Limb (tissue), 2 donors: Measurements from ENCODE around the gene RGS3.

ENCODE experiments used
- DNase-seq, 2 donors: peaks; one replicate each; pipeline ENCODE4 v3.0.0-alpha.2; 2016; ENCODE audit errors: extremely low spot score in 2 of 2

RGS3 gene

DNA sequence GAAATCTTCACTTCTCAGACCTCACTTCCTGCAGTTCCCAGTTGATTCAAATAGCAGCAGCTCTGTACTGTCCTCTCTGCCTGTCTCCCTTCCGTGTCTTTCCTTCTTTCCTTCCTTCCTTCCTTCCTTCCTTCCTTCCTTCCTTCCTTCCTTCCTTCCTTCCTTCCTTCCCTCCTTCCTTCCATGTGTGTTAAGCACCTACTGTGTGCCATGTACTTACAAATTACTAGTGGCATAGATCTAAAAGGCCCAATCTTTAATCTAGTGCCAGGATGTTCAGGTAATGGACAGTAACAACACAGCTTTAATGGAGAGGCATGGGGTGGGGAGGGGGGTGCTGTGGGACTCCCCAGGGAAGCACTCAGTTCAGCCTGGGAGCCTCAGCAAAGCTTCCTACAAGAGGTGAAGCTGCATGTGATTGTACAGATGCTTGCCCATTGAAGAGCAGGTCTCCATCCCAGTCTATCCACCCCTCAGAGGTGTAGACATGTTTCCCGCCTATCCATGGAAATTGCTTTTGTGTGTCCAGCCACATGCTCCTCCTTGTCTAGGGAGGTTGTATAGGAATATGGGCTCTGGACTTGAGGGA lies 106.0 kb downstream of the RGS3 start:
- peak in 1 of 2 donors; percentile 21 for DNase-seq

GRCh38 chr9:113570106-113570505 lies 106.6 kb downstream of the RGS3 start:
- DNase-seq = peak in 1 of 2 donors; percentile 15

DNA sequence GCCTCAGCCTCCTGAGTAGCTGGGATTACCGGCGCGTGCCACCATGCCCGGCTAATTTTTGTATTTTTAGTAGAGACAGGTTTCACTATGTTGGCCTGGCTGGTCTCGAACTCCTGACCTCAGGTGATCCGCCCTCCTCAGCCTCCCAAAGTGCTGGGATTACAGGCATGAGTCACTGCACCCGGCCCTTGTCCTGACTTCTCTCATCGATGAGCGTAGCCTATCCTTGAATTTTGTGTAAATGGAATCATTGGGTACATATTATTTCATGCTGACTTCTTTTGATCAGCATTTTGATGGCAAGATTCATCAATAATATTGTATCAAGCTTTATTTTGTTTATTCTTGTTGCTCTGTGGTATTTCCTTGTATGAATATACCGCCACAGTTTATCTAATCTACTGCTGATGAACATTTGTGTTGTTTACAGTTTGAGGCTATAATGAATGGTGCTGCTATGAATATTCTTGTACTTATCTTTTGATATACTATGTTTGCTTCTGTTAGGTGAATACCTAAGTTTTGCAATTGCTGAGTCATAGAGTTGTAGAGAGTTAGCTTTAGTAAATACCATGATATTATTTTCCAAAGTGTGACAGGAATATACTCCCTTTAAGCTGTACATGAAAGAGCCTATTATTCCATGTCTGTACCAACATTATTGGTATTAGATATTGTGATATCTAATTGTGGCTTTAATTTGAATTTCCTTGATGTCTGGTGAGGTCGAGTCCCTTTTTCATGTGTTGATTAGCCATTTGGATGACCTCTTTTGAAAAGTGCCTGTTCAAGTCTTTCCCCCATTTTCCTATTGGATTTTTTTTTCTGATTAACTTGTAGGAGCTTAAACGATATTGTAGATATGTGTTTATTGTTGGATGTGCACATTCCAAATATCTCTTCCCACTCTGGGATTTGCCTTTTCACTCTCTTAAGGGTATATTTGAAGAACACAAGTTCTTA lies 107.5 kb downstream of the RGS3 start:
- peak in 1 of 2 donors; percentile 1 for DNase-seq

GRCh38 chr9:113572076-113572861 lies 108.7 kb downstream of the RGS3 start:
- peak in 1 of 2 donors; percentile 12 for DNase-seq

DNA sequence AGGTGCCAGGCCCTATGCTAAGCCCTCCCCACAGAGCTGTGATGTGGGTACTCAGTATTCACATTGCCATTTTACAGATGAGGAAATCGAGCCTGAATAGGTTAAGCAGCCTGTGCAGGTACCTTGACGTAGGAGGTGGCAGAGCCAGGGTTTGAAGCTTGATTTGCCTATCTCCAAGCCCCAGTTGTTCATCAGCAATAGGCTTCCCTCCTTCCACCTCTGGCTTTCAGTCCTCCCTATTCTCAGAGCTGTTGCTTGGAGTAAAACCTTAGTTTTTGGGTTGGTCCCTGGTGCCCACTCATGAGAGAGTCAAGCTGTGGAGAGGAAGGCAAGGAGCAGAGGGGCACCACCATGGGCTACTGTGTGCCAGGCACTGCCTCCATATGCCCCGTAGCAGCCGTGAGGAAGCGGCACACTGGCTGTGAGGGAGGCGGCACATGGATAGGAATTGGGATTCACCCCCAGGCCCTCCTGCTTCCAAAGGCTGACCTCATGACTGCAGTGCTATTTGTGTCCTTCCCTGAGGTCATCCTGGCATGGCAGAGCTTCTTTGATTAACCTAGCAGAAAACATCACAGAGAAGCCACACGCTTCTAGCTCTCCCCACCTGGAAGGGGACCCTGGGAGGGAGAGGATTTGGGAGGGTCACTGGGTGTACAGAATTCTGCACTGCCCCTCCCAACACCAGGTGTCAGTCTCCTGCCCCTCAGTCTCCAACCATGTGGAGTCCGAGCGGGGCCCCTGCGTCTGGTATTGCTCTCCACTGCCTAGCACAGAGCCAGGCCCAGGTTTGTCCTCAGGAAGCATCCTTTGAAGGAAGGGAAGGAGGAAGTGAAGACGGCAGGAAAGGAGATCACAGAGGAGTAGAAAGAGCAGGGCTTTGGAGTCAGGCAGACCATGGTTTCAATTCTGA lies 109.8 kb downstream of the RGS3 start:
- DNase-seq = peak in 1 of 2 donors; percentile 17

GRCh38 chr9:113573959-113574352 lies 110.4 kb downstream of the RGS3 start:
- no peak for DNase-seq

- DNase-seq = peak in 1 of 2 donors; percentile 14
These were observed 111.1 kb downstream of the RGS3 start for GRCh38 chr9:113574441-113575262.

GRCh38 chr9:113577525-113578261 lies 114.2 kb downstream of the RGS3 start:
- no peak for DNase-seq

DNA sequence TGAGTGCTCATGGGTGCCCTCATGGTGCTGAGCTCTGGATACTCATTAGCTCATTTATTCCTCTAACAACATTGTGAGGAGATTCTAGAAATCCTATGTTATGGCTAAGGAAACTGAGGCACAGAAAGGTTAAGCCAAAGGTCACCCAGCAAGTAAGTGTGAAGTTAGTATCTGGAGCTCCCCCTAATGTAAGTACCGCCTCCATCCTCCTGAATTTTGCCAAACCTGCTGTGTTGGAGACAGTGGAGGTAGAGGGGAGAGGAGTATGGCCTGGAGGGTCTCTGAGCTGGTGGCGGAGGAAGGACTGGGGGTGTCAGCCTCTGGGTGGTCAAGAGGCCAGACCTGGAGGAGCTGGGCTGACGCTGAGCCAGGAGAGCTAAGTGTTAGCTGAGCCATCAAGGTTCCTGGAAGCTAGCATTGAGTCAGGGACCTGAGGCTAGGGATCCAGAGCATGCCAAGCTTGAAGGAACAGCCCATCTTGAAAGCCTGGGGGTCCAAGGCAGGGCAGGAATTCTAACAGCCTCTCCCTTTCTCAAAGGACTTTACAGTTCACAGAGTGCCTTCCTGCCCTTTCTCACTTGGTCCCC lies 114.8 kb downstream of the RGS3 start:
- DNase-seq = no peak

- no peak for DNase-seq
These were observed 115.4 kb downstream of the RGS3 start for GRCh38 chr9:113578882-113579282.

GRCh38 chr9:113579283-113580040 lies 115.9 kb downstream of the RGS3 start:
- DNase-seq = no peak

- DNase-seq = no peak
These were observed 116.8 kb downstream of the RGS3 start for GRCh38 chr9:113580041-113580953.

GRCh38 chr9:113580954-113581311 lies 117.4 kb downstream of the RGS3 start:
- DNase-seq = no peak

DNA sequence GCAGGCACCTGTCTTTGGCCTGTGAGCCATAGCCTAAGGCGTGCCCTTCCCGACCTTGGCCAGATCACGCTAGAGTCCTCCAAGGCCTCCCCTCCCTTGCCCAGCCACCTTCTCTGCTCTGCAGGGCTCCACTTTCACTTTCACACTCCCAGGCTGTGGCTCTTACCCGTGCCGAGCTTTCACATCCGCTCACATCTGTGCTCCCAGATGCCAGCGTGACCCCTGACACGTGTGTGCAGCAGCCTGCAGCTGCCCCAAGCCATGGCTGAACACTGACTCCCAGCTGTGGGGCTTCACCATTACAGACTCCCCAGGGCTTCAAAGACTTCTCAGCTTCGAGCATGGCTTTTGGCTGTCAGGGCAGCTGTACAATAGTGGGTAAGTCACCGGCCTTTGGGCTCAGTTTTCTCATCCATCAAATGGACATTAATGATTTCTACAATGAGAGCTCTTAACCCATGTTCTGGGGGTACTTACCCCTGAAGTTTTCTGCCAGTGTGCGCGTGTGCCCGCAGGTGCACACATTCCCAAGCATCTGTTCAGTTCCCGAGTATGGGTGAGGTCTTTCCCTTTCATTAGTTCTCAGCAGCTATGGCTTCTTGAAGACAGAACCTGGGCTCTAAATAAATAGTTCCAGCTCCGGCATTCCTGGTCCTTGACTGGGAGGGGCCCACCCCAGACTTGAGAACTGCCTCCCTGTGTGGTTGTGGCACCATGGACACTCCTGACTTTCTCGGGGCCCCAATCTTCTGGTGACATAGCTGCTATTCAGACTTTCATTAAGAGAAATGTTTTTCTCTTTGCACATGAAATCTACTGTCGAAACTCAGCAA lies 118.6 kb downstream of the RGS3 start:
- no peak for DNase-seq

GRCh38 chr9:113582698-113583200 lies 119.2 kb downstream of the RGS3 start:
- DNase-seq = no peak
